H1 (cell line): ENCODE data around the gene H6PD. TPM values are rescaled to one million over a fixed set of nuclear protein-coding genes. Genes with fewer than 3 reads are reported as not detected.

Experiments
- CTCF ChIA-PET: fragments of 300-600 bp; sonication (Branson Sonifier 250); formaldehyde crosslinking; loops from one replicate; lab custom pipeline; 2021; ENCODE audit not compliant: partially characterized antibody; lab: Charles Lee
- POLR2A ChIA-PET: fragments of 300-600 bp; sonication (Branson Sonifier 250); formaldehyde crosslinking; loops from one replicate; lab custom pipeline; 2021; ENCODE audit warnings: inconsistent platforms; ENCODE audit not compliant: partially characterized antibody; lab: Charles Lee
- DNase-seq, 2 experiments: peaks; one replicate each; pipeline versions ENCODE4 v3.0.0 to v3.0.0-alpha.2; 2010 to 2022; ENCODE audit warnings: low spot score in 2 of 2, low read depth in 1 of 2, mixed read lengths in 1 of 2
- FAIRE-seq: peaks from 2 replicates; lab custom pipeline; 2011; peaks lifted over from hg19 to GRCh38; lab: Jason Lieb, UNC
- H2AFZ ChIP-seq: 2 replicates; pipeline ENCODE4 v1.8.1; 2012; ENCODE audit warnings: low read length, inconsistent platforms
- H2AK5ac ChIP-seq: 2 replicates; pipeline ENCODE4 v1.6.1; 2013; ENCODE audit warnings: low read depth, low read length
- H2BK120ac ChIP-seq: replicated peaks from 2 replicates; pipeline ENCODE3; 2013; ENCODE audit warnings: low read depth, low read length, inconsistent platforms
- H2BK12ac ChIP-seq: 2 replicates; pipeline ENCODE4 v1.6.1; 2013; ENCODE audit warnings: low read depth, low read length
- H2BK15ac ChIP-seq: 2 replicates; pipeline ENCODE4 v1.6.1; 2013; ENCODE audit warnings: low read length
- H2BK20ac ChIP-seq: 2 replicates; pipeline ENCODE4 v1.6.1; 2013; ENCODE audit warnings: low read length
- H2BK5ac ChIP-seq: 2 replicates; pipeline ENCODE4 v1.6.1; 2013; ENCODE audit warnings: low read depth, low read length
- H3K14ac ChIP-seq: 2 replicates; pipeline ENCODE4 v1.6.1; 2013; ENCODE audit warnings: inconsistent platforms; ENCODE audit not compliant: insufficient read length
- H3K18ac ChIP-seq: 2 replicates; pipeline ENCODE4 v1.6.1; 2013; ENCODE audit warnings: low read length; ENCODE audit errors: extremely low read depth
- H3K23ac ChIP-seq: 2 replicates; pipeline ENCODE4 v1.6.1; 2013; ENCODE audit warnings: inconsistent platforms; ENCODE audit not compliant: insufficient read length
- H3K23me2 ChIP-seq: 2 replicates; pipeline ENCODE4 v1.6.1; 2013; ENCODE audit warnings: low read depth, low read length
- H3K27ac ChIP-seq: 2 replicates; pipeline ENCODE4 v1.6.1; 2011; ENCODE audit warnings: low read depth, low read length, inconsistent platforms
- H3K27me3 ChIP-seq, 4 experiments: replicated peaks in 1 of 4; 1 replicate in 1 of 4; 2 replicates in 3 of 4; pipeline versions ENCODE4 v1.6.1 to v1.8.1; 2011 to 2013; ENCODE audit warnings: low read length in 3 of 4, mild to moderate bottlenecking in 3 of 4, inconsistent platforms in 2 of 4, mixed read lengths in 2 of 4, moderate library complexity in 1 of 4; ENCODE audit not compliant: control insufficient read depth in 3 of 4, insufficient read depth in 3 of 4; ENCODE audit errors: extremely low read depth in 1 of 4
- H3K36me3 ChIP-seq, 4 experiments: 2 replicates each; pipeline versions ENCODE4 v1.6.1 to v1.8.1; 2011 to 2013; ENCODE audit warnings: mild to moderate bottlenecking in 4 of 4, low read length in 3 of 4, moderate library complexity in 2 of 4, control low read depth in 1 of 4, inconsistent platforms in 1 of 4; ENCODE audit not compliant: insufficient read depth in 4 of 4, control insufficient read depth in 2 of 4
- H3K4ac ChIP-seq: replicated peaks from 2 replicates; pipeline ENCODE3; 2013; ENCODE audit warnings: low read length, low read depth, mixed read lengths, inconsistent platforms; ENCODE audit not compliant: insufficient read length
- H3K4me1 ChIP-seq, 4 experiments: replicated peaks in 1 of 4; 1 replicate in 1 of 4; 2 replicates in 3 of 4; pipeline versions ENCODE4 v1.6.1 to v1.8.1; 2011 to 2013; ENCODE audit warnings: low read length in 3 of 4, inconsistent platforms in 2 of 4, mixed read lengths in 1 of 4; ENCODE audit not compliant: insufficient read depth in 4 of 4, control insufficient read depth in 3 of 4
- H3K4me2 ChIP-seq, 2 experiments: 2 replicates each; pipeline versions ENCODE4 v1.6.1 to v1.8.1; 2011 to 2013; ENCODE audit warnings: low read depth in 2 of 2, low read length in 2 of 2, control low read depth in 1 of 2, inconsistent platforms in 1 of 2, mild to moderate bottlenecking in 1 of 2; ENCODE audit not compliant: insufficient read depth in 1 of 2
- H3K4me3 ChIP-seq, 4 experiments: fragments of 200-600, 300-600 bp in 1 of 4; sonication (generic), shearing (Covaris generic), sonication (Bioruptor Twin) in 1 of 4; 2 replicates each; pipeline versions ENCODE4 v1.5.1 to v1.8.1; 2011 to 2016; ENCODE audit warnings: low read length in 4 of 4, low read depth in 3 of 4, control low read depth in 2 of 4, inconsistent platforms in 2 of 4, mild to moderate bottlenecking in 2 of 4, mixed read lengths in 1 of 4, moderate library complexity in 1 of 4; ENCODE audit not compliant: insufficient read depth in 2 of 4; ENCODE audit errors: extremely low read depth in 1 of 4
- H3K56ac ChIP-seq: replicated peaks from 2 replicates; pipeline ENCODE3; 2013; ENCODE audit warnings: low read depth, mild to moderate bottlenecking, mixed read lengths, low read length, inconsistent platforms; ENCODE audit not compliant: insufficient read length
- H3K79me1 ChIP-seq: 2 replicates; pipeline ENCODE4 v1.6.1; 2013; ENCODE audit warnings: low read depth, low read length, control low read depth
- H3K79me2 ChIP-seq, 2 experiments: 2 replicates each; pipeline versions ENCODE4 v1.6.1 to v1.8.1; 2012 to 2013; ENCODE audit warnings: low read length in 2 of 2, mild to moderate bottlenecking in 2 of 2, inconsistent platforms in 1 of 2; ENCODE audit not compliant: insufficient read depth in 2 of 2, control insufficient read depth in 1 of 2
- H3K9ac ChIP-seq, 4 experiments: replicated peaks in 1 of 4; 1 replicate in 1 of 4; 2 replicates in 3 of 4; pipeline versions ENCODE4 v1.6.1 to v1.8.1; 2011 to 2013; ENCODE audit warnings: low read depth in 3 of 4, low read length in 3 of 4, control low read depth in 2 of 4, mild to moderate bottlenecking in 2 of 4, moderate library complexity in 2 of 4, inconsistent platforms in 1 of 4; ENCODE audit errors: extremely low read depth in 1 of 4
- H3K9me3 ChIP-seq, 2 experiments: 2 replicates each; pipeline versions ENCODE4 v1.6.1 to v1.8.1; 2012 to 2013; ENCODE audit warnings: mild to moderate bottlenecking in 2 of 2, moderate library complexity in 2 of 2, control low read depth in 1 of 2, inconsistent platforms in 1 of 2, low read depth in 1 of 2, low read length in 1 of 2, mixed read lengths in 1 of 2; ENCODE audit not compliant: insufficient read depth in 2 of 2
- H4K20me1 ChIP-seq, 2 experiments: replicated peaks in 1 of 2; 2 replicates each; pipeline versions ENCODE3 to v1.8.1; 2011 to 2013; ENCODE audit warnings: inconsistent platforms in 2 of 2, low read length in 2 of 2, mild to moderate bottlenecking in 1 of 2; ENCODE audit not compliant: insufficient read depth in 2 of 2, control insufficient read depth in 1 of 2
- H4K5ac ChIP-seq: 2 replicates; pipeline ENCODE4 v1.6.1; 2013; ENCODE audit warnings: low read length, low read depth, mixed read lengths, inconsistent platforms; ENCODE audit not compliant: insufficient read length
- H4K8ac ChIP-seq: 2 replicates; pipeline ENCODE4 v1.8.0; 2013; ENCODE audit warnings: mild to moderate bottlenecking, moderate library complexity, low read length, inconsistent platforms; ENCODE audit not compliant: insufficient read depth; ENCODE audit errors: extremely low read depth
- H4K91ac ChIP-seq: replicated peaks from 2 replicates; pipeline ENCODE3; 2013; ENCODE audit warnings: low read length, mixed read lengths, inconsistent platforms; ENCODE audit not compliant: insufficient read length
- EGR1 ChIP-seq: IDR thresholded peaks from 2 replicates; pipeline ENCODE4 v1.6.1; 2011; ENCODE audit warnings: low read depth, low read length, borderline replicate concordance
- HDAC2 ChIP-seq, 2 experiments: fragments of 300-600 bp in 1 of 2; sonication (generic) in 1 of 2; IDR thresholded peaks; 2 replicates each; pipeline ENCODE4 v1.6.1; 2011 to 2012; ENCODE audit warnings: low read depth in 2 of 2, low read length in 2 of 2, mild to moderate bottlenecking in 2 of 2, moderate library complexity in 2 of 2, borderline replicate concordance in 1 of 2, inconsistent platforms in 1 of 2
- HDAC6 ChIP-seq: IDR thresholded peaks from one replicate; pipeline ENCODE4 v1.7.1; 2012; ENCODE audit warnings: low read depth, mild to moderate bottlenecking, inconsistent platforms, low read length, moderate library complexity
- WGBS, 2 experiments: shearing (Covaris generic) in 1 of 2; methylation state at CpG; one replicate each; pipeline versions ENCODE4 v1.1.6 to v1.1.7; 2013 to 2015; ENCODE audit warnings: low lambda C conversion rate in 2 of 2, mixed read lengths in 2 of 2, inconsistent platforms in 1 of 2, low coverage in 1 of 2, missing lambda C conversion rate in 1 of 2; ENCODE audit not compliant: insufficient replicate concordance in 2 of 2, insufficient coverage in 1 of 2, insufficient read length in 1 of 2; ENCODE audit errors: extremely low coverage in 1 of 2, missing lambda C conversion rate in 1 of 2; 5-methylcytosine and 5-hydroxymethylcytosine counted together
- polyA plus RNA-seq, 7 experiments: library from polyadenylated mRNA; depleted of rRNA in 3 of 7; stranded (reverse) in 5 of 7; unstranded in 2 of 7; fragments of >200 nt in 5 of 7; fragments of 200-250 nt in 2 of 7; gene quantifications; 1 replicate in 5 of 7; 2 replicates in 1 of 7; 4 replicates in 1 of 7; pipeline versions ENCODE4 v1.2.1 to v1.2.3, GENCODE V29; 2011 to 2013; ENCODE audit warnings: missing spikeins in 2 of 7, mixed read lengths in 2 of 7
- total RNA-seq: library from RNA; stranded (reverse); fragmentation: NEBNext Ultra II Directional; extraction: Animal tissue kit (Norgen Biotek cat#: 25700); gene quantifications from 2 replicates; pipeline ENCODE4 v1.2.1, GENCODE V29; 2021

H6PD gene
- total and polyA plus RNA-seq, 2 of the 8 experiments (the other 6 are each of a cell fraction or from before 2014, with no cell fraction given), result 3.6 to 3.8 TPM

DNA sequence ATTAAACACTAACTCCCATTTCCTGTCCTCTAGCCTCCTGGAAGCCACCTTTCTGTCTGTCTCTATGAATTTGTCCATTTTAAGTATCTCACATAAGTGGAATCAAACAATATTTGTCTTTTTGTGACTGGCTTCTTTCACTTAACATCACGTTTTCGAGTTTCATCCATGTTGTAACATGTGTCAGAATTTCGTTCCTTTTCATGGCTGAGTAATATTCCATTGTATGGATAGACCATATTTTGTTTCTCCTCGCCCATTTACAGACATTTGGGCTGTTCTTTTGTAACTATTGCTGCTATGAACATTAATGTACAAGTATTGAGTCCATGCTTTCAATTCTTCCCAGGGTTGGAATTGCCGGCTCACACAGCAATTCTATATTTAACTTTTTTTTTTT lies 15.7 kb upstream of the H6PD start:
- Histone ChIP-seq H4K20me1 (no peaks in the 10 kb centered on the region), H2BK20ac (no peak overlapping the region), H2BK120ac (no peak overlapping the region), H3K56ac (no peak overlapping the region), H3K4me3 (no peak overlapping the region), H3K27ac (no peak overlapping the region), H3K14ac (no peak overlapping the region), H3K4me1 (no peaks in the 10 kb centered on the region), H3K4ac (no peak overlapping the region), H3K9ac (no peak overlapping the region), H2AFZ (no peak overlapping the region), H3K4me2 (no peak overlapping the region), H4K91ac (no peak overlapping the region), H3K23me2 (no peaks in the 10 kb centered on the region), H3K27me3 (no peaks in the 10 kb centered on the region), H2BK15ac (no peak overlapping the region), H3K79me2 (no peaks in the 10 kb centered on the region), H3K36me3 (no peaks in the 10 kb centered on the region), H4K5ac (no peak overlapping the region), H4K8ac (no peak overlapping the region), H2BK5ac (no peak overlapping the region), H2AK5ac (no peak overlapping the region), H2BK12ac (no peak overlapping the region), H3K18ac (no peak overlapping the region), H3K79me1 (no peaks in the 10 kb centered on the region), H3K9me3 (no peaks in the 10 kb centered on the region), H3K23ac (no peak overlapping the region)
- WGBS, 2 experiments, result 66% methylated on average over 5 of the region's 5 CpGs; no CpG with 5 or more reads in 1 of the 2 experiments
- CTCF ChIA-PET, result interaction anchor here (1.1 to 1.8 kb wide), 3 partner anchors 22 to 108 kb away, joined by 3 to 6 read pairs (median 4); no protein-coding TSS in a partner anchor
- POLR2A ChIA-PET, result no interaction called here
- DNase-seq (no peak), FAIRE-seq (no peak)
- TF ChIP-seq HDAC2 (IDR thresholded peaks at IDR 0.05; ENCODE audit: borderline replicate concordance in 1 of 2, low read depth in 2 of 2, low read length in 2 of 2) (no peak), EGR1 (no peak), HDAC6 (no peak)
